ENCODE measurements around the gene TNIP3. TPM values are rescaled to one million over a fixed set of nuclear protein-coding genes. Genes with fewer than 3 reads are reported as not detected.
"Not testable (repeated sequence)": the region's sequence is repeated elsewhere in the genome, so short reads cannot be mapped to it uniquely, and the experiment has no call there.

Gene TNIP3
- total RNA-seq, 2 experiments from 2014 or later = 16.9 to 18.3 TPM

GRCh38 chr4:121183361-121183760 is 19.2 kb upstream of the TNIP3 start:
- ChIA-PET POLR2A (interaction anchor here (0.6 kb wide), 1 partner anchor 254 kb away, joined by 6 read pairs; no protein-coding TSS in a partner anchor), CTCF (interaction anchor here (0.9 to 1.0 kb wide), 2 partner anchors 9 to 124 kb away, joined by 3 read pairs; no protein-coding TSS in a partner anchor)

- CTCF ChIA-PET = no interaction called here
- POLR2A ChIA-PET = no interaction called here
Observed at GRCh38 chr4:121182296-121182695, 18.2 kb upstream of the TNIP3 start.

GRCh38 chr4:121181493-121181892 is 17.4 kb upstream of the TNIP3 start:
- ChIA-PET CTCF (no interaction called here), POLR2A (no interaction called here)

GRCh38 chr4:121180558-121180957 is 16.4 kb upstream of the TNIP3 start:
- ChIA-PET POLR2A (no interaction called here), CTCF (no interaction called here)

- ChIA-PET POLR2A (no interaction called here), CTCF (no interaction called here)
Observed at GRCh38 chr4:121177246-121178137, 13.4 kb upstream of the TNIP3 start.

- POLR2A ChIA-PET = no interaction called here
- CTCF ChIA-PET = interaction anchor here (1.3 kb wide), 1 partner anchor 131 kb away, joined by 3 read pairs; no protein-coding TSS in a partner anchor
Observed at GRCh38 chr4:121176082-121176934, 12.2 kb upstream of the TNIP3 start.

GRCh38 chr4:121171477-121171876 is 7.4 kb upstream of the TNIP3 start:
- POLR2A ChIA-PET, CTCF ChIA-PET: not testable (repeated sequence)

- POLR2A ChIA-PET = no interaction called here
Observed at GRCh38 chr4:121168446-121169281, 4.5 kb upstream of the TNIP3 start.

GRCh38 chr4:121166976-121167375 is 2.9 kb upstream of the TNIP3 start:
- CTCF ChIA-PET = no interaction called here
- POLR2A ChIA-PET = no interaction called here

More at GRCh38 chr4:121168446-121169281, 4.5 kb upstream of the TNIP3 start:
- CTCF ChIA-PET = interaction anchor here (1.0 kb wide), 1 partner anchor 75 kb away, joined by 3 read pairs; no protein-coding TSS in a partner anchor

- ChIA-PET CTCF (no interaction called here), POLR2A (no interaction called here)
Observed at GRCh38 chr4:121165206-121165605, 1.1 kb upstream of the TNIP3 start.

- ChIA-PET CTCF (no interaction called here), POLR2A (no interaction called here)
Observed at GRCh38 chr4:121156822-121157769, 7.0 kb downstream of the TNIP3 start.

- CTCF ChIA-PET = no interaction called here
- POLR2A ChIA-PET = interaction anchor here (0.5 kb wide), 1 partner anchor 1623 kb away, joined by 6 read pairs; no protein-coding TSS in a partner anchor
Observed at GRCh38 chr4:121155893-121156292, 8.2 kb downstream of the TNIP3 start.

GRCh38 chr4:121154103-121154515 is 10.0 kb downstream of the TNIP3 start:
- CTCF ChIA-PET = no interaction called here
- POLR2A ChIA-PET = no interaction called here

- CTCF ChIA-PET = no interaction called here
- POLR2A ChIA-PET = no interaction called here
Observed at GRCh38 chr4:121151942-121152341, 12.2 kb downstream of the TNIP3 start.

GRCh38 chr4:121150486-121150885 is 13.6 kb downstream of the TNIP3 start:
- ChIA-PET CTCF (no interaction called here), POLR2A (no interaction called here)

- CTCF ChIA-PET = no interaction called here
Observed at GRCh38 chr4:121150003-121150402, 14.1 kb downstream of the TNIP3 start.

GRCh38 chr4:121148621-121149020 is 15.5 kb downstream of the TNIP3 start:
- ChIA-PET CTCF (no interaction called here), POLR2A (no interaction called here)

More at GRCh38 chr4:121150003-121150402, 14.1 kb downstream of the TNIP3 start:
- POLR2A ChIA-PET = no interaction called here

- ChIA-PET POLR2A (no interaction called here), CTCF (no interaction called here)
Observed at GRCh38 chr4:121148000-121148399, 16.1 kb downstream of the TNIP3 start.

- ChIA-PET CTCF (no interaction called here), POLR2A (no interaction called here)
Observed at GRCh38 chr4:121146530-121146929, 17.6 kb downstream of the TNIP3 start.
